ENCODE data around the gene KCTD16.

Gene KCTD16

DNA sequence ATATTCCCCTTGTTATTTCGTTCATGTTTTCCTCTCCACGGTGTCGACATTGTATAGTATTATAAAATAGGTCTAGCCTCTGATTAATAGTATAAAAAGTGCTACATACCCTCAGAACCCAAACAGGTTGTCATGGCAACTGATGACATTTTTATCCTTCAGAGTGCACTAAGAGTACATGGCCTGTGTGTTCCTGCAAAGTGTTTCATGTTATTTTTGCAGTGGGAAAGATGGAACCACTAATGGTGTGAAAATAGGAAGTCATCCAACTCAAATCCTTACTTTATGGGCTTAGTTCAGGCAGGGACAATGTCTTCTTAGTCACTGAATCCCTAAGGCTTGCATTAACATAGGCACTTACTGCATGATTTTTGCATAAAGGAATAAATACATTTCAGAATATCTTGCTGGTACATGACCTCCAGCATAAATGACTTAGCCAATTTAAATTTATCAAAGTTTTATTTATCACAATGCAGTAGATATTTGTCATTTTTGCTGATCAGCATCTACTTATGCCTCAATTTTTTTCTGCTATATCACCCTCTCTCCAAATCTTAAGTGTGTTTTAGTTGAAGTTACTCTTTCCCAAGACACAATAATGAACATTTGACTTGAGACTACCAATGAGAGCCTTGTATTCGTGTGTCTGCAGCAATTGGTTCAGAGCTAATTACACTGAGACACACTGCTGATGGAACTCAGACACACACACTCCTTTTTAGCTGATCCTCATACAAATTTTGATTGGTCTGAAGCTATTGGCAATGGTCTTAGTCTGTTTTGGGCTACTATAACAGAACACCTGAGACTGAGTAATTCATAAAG, 243.7 kb downstream of the KCTD16 start:
- no peaks in the 10 kb centered on the region for H3K4me1 Mint-ChIP-seq
- H3K36me3 Mint-ChIP-seq (ENCODE audit: low read depth) = no peaks in the 10 kb centered on the region
- H3K27ac Mint-ChIP-seq = no peak overlapping the region
- TF ChIP-seq, protein P1, sequence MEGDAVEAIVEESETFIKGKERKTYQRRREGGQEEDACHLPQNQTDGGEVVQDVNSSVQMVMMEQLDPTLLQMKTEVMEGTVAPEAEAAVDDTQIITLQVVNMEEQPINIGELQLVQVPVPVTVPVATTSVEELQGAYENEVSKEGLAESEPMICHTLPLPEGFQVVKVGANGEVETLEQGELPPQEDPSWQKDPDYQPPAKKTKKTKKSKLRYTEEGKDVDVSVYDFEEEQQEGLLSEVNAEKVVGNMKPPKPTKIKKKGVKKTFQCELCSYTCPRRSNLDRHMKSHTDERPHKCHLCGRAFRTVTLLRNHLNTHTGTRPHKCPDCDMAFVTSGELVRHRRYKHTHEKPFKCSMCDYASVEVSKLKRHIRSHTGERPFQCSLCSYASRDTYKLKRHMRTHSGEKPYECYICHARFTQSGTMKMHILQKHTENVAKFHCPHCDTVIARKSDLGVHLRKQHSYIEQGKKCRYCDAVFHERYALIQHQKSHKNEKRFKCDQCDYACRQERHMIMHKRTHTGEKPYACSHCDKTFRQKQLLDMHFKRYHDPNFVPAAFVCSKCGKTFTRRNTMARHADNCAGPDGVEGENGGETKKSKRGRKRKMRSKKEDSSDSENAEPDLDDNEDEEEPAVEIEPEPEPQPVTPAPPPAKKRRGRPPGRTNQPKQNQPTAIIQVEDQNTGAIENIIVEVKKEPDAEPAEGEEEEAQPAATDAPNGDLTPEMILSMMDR (IDR thresholded peaks at IDR 0.05) = no peak
- no peaks in the 10 kb centered on the region for H3K27me3 Mint-ChIP-seq (ENCODE audit: low read depth, poor library complexity)
- DNase-seq = no peak
- H3K4me3 Mint-ChIP-seq = no peak overlapping the region
- peaks cover 5% of the 10 kb centered on the region for H3K9me3 Mint-ChIP-seq

DNA sequence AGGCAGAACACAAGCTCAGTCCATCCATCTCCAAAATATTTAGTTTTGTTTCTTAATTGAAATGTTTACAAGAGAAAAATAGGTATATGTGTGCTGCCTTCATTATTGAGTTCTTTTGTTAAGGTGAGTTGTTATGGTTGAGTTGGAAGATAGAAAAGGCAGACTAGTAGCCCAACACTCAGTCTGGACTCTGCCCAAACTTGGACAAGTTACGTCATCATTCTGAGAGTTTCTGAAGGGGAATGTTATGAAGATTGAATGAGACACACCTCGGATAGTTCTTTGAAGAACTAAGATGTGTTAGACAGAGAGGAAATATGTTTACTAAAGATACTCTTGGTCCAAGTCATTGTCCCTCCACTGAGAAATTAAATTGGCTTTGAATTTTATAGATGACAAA, 245.5 kb downstream of the KCTD16 start:
- TF ChIP-seq, protein P1 (IDR thresholded peaks at IDR 0.05) = no peak
- H3K27me3 Mint-ChIP-seq (ENCODE audit: low read depth, poor library complexity) = no peaks in the 10 kb centered on the region
- no peaks in the 10 kb centered on the region for H3K36me3 Mint-ChIP-seq (ENCODE audit: low read depth)
- H3K4me1 Mint-ChIP-seq = peaks cover 4% of the 10 kb centered on the region
- peaks cover 5% of the 10 kb centered on the region for H3K9me3 Mint-ChIP-seq
- no peak overlapping the region for H3K27ac Mint-ChIP-seq
- no peak overlapping the region for H3K4me3 Mint-ChIP-seq
- no peak for DNase-seq

DNA sequence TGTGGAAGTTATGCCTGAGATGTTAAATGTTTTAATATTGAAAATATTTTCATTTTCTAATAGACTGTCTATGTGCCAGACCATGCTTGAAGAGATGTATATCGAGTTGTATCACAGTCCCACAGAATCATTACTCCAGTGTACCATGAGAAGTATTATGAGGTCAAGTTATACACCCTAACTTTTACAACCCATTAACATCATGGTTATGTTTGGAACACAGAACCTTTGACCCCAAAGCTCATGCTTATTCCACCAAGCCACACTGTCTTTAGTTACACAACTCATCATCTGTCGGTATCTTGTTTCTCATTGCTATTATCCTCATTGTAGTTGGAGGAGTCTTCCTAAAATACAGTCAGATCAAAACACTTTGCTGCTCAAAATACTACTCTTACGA, 248.0 kb downstream of the KCTD16 start:
- Mint-ChIP-seq H3K4me1 (peaks cover 10% of the 10 kb centered on the region), H3K4me3 (no peak overlapping the region), H3K36me3 (ENCODE audit: low read depth) (no peaks in the 10 kb centered on the region), H3K27me3 (ENCODE audit: low read depth, poor library complexity) (no peaks in the 10 kb centered on the region), H3K9me3 (peaks cover 5% of the 10 kb centered on the region), H3K27ac (no peak overlapping the region)
- TF ChIP-seq, protein P1 (IDR thresholded peaks at IDR 0.05) = no peak
- DNase-seq = no peak

DNA sequence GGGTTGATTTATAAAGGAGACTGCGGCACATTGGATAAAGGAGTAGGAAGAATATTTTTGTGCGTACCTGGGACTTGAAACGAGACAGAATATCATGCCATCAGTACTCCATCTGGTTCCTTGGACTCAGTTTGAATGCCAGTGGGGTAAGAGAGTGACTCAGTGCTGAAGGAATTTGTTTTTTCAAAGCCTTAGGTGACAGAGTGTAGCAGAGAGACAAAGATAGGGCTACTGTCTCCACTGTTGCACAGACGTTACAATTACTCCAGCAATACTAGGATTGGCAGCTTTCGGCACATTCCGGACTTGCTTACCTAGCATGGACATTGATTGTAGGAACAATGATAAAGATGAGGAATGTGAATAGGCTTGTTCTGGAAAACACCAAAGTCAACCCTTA, 250.7 kb downstream of the KCTD16 start:
- Mint-ChIP-seq H3K4me3 (no peak overlapping the region), H3K27ac (peak overlapping the region; percentile 4), H3K4me1 (peaks cover 10% of the 10 kb centered on the region), H3K36me3 (ENCODE audit: low read depth) (no peaks in the 10 kb centered on the region), H3K9me3 (peaks cover 5% of the 10 kb centered on the region), H3K27me3 (ENCODE audit: low read depth, poor library complexity) (no peaks in the 10 kb centered on the region)
- no peak for DNase-seq
- TF ChIP-seq, protein P1 (IDR thresholded peaks at IDR 0.05) = no peak

DNA sequence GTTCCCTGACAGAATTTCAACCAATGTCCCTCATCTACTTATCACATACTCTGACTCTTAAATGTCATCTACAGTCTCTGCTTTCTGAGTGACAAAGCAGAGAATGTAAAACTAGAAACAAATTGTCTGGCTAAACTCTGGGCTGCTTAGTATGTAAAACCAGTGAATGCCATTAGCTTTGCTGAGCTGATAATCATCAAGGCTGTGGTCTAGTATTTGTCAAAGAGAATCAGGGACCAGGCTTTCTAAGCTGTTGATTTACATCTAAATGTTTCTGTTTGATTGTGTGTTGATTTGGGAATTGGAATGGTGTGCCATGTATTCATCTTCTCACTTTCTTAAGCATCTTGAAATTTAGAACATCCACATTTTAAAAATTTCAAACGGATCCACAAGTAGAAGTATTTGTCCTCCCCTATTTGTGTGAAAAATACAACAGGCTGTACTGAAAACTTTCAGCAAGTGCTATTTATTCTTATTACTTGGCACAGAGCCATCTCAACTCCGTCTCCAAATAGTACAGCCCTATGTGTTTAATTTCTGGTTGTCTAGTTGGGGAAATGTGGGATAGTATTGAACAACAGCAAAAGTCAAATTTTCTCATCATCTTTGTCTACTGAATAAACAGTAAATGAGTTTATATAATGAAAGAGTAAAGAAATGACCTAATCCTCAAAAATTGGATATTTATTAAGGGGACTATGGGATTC, 251.5 kb downstream of the KCTD16 start:
- H3K4me1 Mint-ChIP-seq = peaks cover 10% of the 10 kb centered on the region
- no peak for DNase-seq
- no peak overlapping the region for H3K27ac Mint-ChIP-seq
- H3K9me3 Mint-ChIP-seq = peaks cover 5% of the 10 kb centered on the region
- TF ChIP-seq, protein P1 (IDR thresholded peaks at IDR 0.05) = no peak
- H3K27me3 Mint-ChIP-seq (ENCODE audit: low read depth, poor library complexity) = no peaks in the 10 kb centered on the region
- H3K4me3 Mint-ChIP-seq = no peak overlapping the region
- no peaks in the 10 kb centered on the region for H3K36me3 Mint-ChIP-seq (ENCODE audit: low read depth)

All from nephron progenitor cell (in vitro differentiated cells).